Measurements from ENCODE around the gene DCDC1. TPM values are rescaled to one million over a fixed set of nuclear protein-coding genes. Genes with fewer than 3 reads are reported as not detected.
"Not testable (repeated sequence)": the region's sequence is repeated elsewhere in the genome, so short reads cannot be mapped to it uniquely, and the experiment has no call there.

The DCDC1 gene
- total RNA-seq, 1 donor from 2014 or later: 0.44 TPM

- Mint-ChIP-seq H3K4me1 (ENCODE audit: unreplicated experiment) (no peaks in the 10 kb centered on the region), H3K27me3 (ENCODE audit: unreplicated experiment) (no peaks in the 10 kb centered on the region), H3K36me3 (ENCODE audit: low read depth, unreplicated experiment) (no peaks in the 10 kb centered on the region), H3K27ac (ENCODE audit: unreplicated experiment) (no peak overlapping the region), H3K4me3 (ENCODE audit: unreplicated experiment) (no peak overlapping the region), H3K9me3 (ENCODE audit: unreplicated experiment) (no peaks in the 10 kb centered on the region)
- no peak for DNase-seq (ENCODE audit: low spot score)
- no peak for TF ChIP-seq CTCF (IDR thresholded peaks at IDR 0.05; ENCODE audit: unreplicated experiment)
Measured at GRCh38 chr11:30956751-30957150, 412.8 kb downstream of the DCDC1 start.

- H3K4me3 Mint-ChIP-seq (ENCODE audit: unreplicated experiment): no peak overlapping the region
- no peak for DNase-seq (ENCODE audit: low spot score)
- no peak for TF ChIP-seq CTCF (IDR thresholded peaks at IDR 0.05; ENCODE audit: unreplicated experiment)
- H3K36me3 Mint-ChIP-seq (ENCODE audit: low read depth, unreplicated experiment): no peaks in the 10 kb centered on the region
- no peaks in the 10 kb centered on the region for H3K9me3 Mint-ChIP-seq (ENCODE audit: unreplicated experiment)
- no peaks in the 10 kb centered on the region for H3K27me3 Mint-ChIP-seq (ENCODE audit: unreplicated experiment)
- no peak overlapping the region for H3K27ac Mint-ChIP-seq (ENCODE audit: unreplicated experiment)
- no peaks in the 10 kb centered on the region for H3K4me1 Mint-ChIP-seq (ENCODE audit: unreplicated experiment)
Measured at GRCh38 chr11:30949838-30950237, 419.7 kb downstream of the DCDC1 start.

- not testable (repeated sequence) for DNase-seq (ENCODE audit: low spot score); H3K27me3 Mint-ChIP-seq (ENCODE audit: unreplicated experiment)
Measured at GRCh38 chr11:30947715-30948114, 421.8 kb downstream of the DCDC1 start.

GRCh38 chr11:30938810-30939209 lies 430.7 kb downstream of the DCDC1 start:
- Mint-ChIP-seq H3K4me3 (ENCODE audit: unreplicated experiment) (no peak overlapping the region), H3K4me1 (ENCODE audit: unreplicated experiment) (no peaks in the 10 kb centered on the region), H3K36me3 (ENCODE audit: low read depth, unreplicated experiment) (no peaks in the 10 kb centered on the region), H3K27me3 (ENCODE audit: unreplicated experiment) (no peaks in the 10 kb centered on the region), H3K27ac (ENCODE audit: unreplicated experiment) (no peak overlapping the region), H3K9me3 (ENCODE audit: unreplicated experiment) (no peaks in the 10 kb centered on the region)
- DNase-seq (ENCODE audit: low spot score): no peak
- TF ChIP-seq CTCF (IDR thresholded peaks at IDR 0.05; ENCODE audit: unreplicated experiment): no peak

More at GRCh38 chr11:30947715-30948114, 421.8 kb downstream of the DCDC1 start:
- H3K36me3 Mint-ChIP-seq (ENCODE audit: low read depth, unreplicated experiment); H3K27ac Mint-ChIP-seq (ENCODE audit: unreplicated experiment); H3K9me3 Mint-ChIP-seq (ENCODE audit: unreplicated experiment); H3K4me3 Mint-ChIP-seq (ENCODE audit: unreplicated experiment); H3K4me1 Mint-ChIP-seq (ENCODE audit: unreplicated experiment): not testable (repeated sequence)

- H3K4me1 Mint-ChIP-seq (ENCODE audit: unreplicated experiment): no peaks in the 10 kb centered on the region
Measured at GRCh38 chr11:30938171-30938570, 431.4 kb downstream of the DCDC1 start.

More at GRCh38 chr11:30938171-30938570, 431.4 kb downstream of the DCDC1 start:
- Mint-ChIP-seq H3K4me3 (ENCODE audit: unreplicated experiment) (no peak overlapping the region), H3K36me3 (ENCODE audit: low read depth, unreplicated experiment) (no peaks in the 10 kb centered on the region), H3K27me3 (ENCODE audit: unreplicated experiment) (no peaks in the 10 kb centered on the region), H3K9me3 (ENCODE audit: unreplicated experiment) (no peaks in the 10 kb centered on the region), H3K27ac (ENCODE audit: unreplicated experiment) (no peak overlapping the region)
- DNase-seq (ENCODE audit: low spot score): no peak
- TF ChIP-seq CTCF (IDR thresholded peaks at IDR 0.05; ENCODE audit: unreplicated experiment): no peak
